GM11168 (cell line): ENCODE data around the gene SGPL1.

Experiments used
- in situ Hi-C: fragments of 300-500 bp; cut with MboI; formaldehyde crosslinking; loops from one replicate; pipeline ENCODE4 v1.12.0; 2022; ENCODE audit warnings: low sequenced_read_pairs; ENCODE audit not compliant: unreplicated experiment

The SGPL1 gene

GRCh38 chr10:70914316-70914864, 98.6 kb downstream of the SGPL1 start:
- in situ Hi-C loops = loop anchor here (25.0 kb wide), 1 partner anchor 298 kb away; the partner anchor contains the start of gene UNC5B

- in situ Hi-C loops = loop anchor here (25.0 kb wide), 1 partner anchor 297 kb away; the partner anchor contains the start of gene UNC5B
Measured at GRCh38 chr10:70915206-70915605, 99.5 kb downstream of the SGPL1 start.

- in situ Hi-C loops = loop anchor here (25.0 kb wide), 1 partner anchor 296 kb away; the partner anchor contains the start of gene UNC5B
Measured at GRCh38 chr10:70915806-70916205, 100.1 kb downstream of the SGPL1 start.

- in situ Hi-C loops = loop anchor here (25.0 kb wide), 1 partner anchor 296 kb away; the partner anchor contains the start of gene UNC5B
Measured at GRCh38 chr10:70916241-70916640, 100.5 kb downstream of the SGPL1 start.

- in situ Hi-C loops = loop anchor here (25.0 kb wide), 1 partner anchor 295 kb away; the partner anchor contains the start of gene UNC5B
Measured at GRCh38 chr10:70917226-70917625, 101.5 kb downstream of the SGPL1 start.

GRCh38 chr10:70917635-70918034, 101.9 kb downstream of the SGPL1 start:
- in situ Hi-C loops = loop anchor here (25.0 kb wide), 1 partner anchor 295 kb away; the partner anchor contains the start of gene UNC5B

GRCh38 chr10:70918851-70919530, 103.2 kb downstream of the SGPL1 start:
- in situ Hi-C loops = loop anchor here (25.0 kb wide), 1 partner anchor 293 kb away; the partner anchor contains the start of gene UNC5B

- in situ Hi-C loops = loop anchor here (25.0 kb wide), 1 partner anchor 292 kb away; the partner anchor contains the start of gene UNC5B
Measured at GRCh38 chr10:70919906-70920305, 104.2 kb downstream of the SGPL1 start.

- in situ Hi-C loops = loop anchor here (25.0 kb wide), 1 partner anchor 292 kb away; the partner anchor contains the start of gene UNC5B
Measured at GRCh38 chr10:70920519-70920918, 104.8 kb downstream of the SGPL1 start.

GRCh38 chr10:70921285-70921684, 105.5 kb downstream of the SGPL1 start:
- in situ Hi-C loops = loop anchor here (25.0 kb wide), 1 partner anchor 291 kb away; the partner anchor contains the start of gene UNC5B

GRCh38 chr10:70923696-70924095, 107.9 kb downstream of the SGPL1 start:
- in situ Hi-C loops = loop anchor here (25.0 kb wide), 1 partner anchor 289 kb away; the partner anchor contains the start of gene UNC5B

- in situ Hi-C loops = no loop called here
Measured at GRCh38 chr10:70925377-70926225, 109.9 kb downstream of the SGPL1 start.

GRCh38 chr10:70926226-70927000, 110.7 kb downstream of the SGPL1 start:
- in situ Hi-C loops = no loop called here

GRCh38 chr10:70927189-70927943, 111.6 kb downstream of the SGPL1 start:
- in situ Hi-C loops = no loop called here

- in situ Hi-C loops = no loop called here
Measured at GRCh38 chr10:70928140-70928539, 112.4 kb downstream of the SGPL1 start.

- in situ Hi-C loops = no loop called here
Measured at GRCh38 chr10:70930263-70931000, 114.7 kb downstream of the SGPL1 start.
